ENCODE measurements around the gene GOLGA6A. TPM values are rescaled to one million over a fixed set of nuclear protein-coding genes. Genes with fewer than 3 reads are reported as not detected.

GOLGA6A gene
- total and polyA plus RNA-seq, 2 donors (not counting 1 experiment from before 2014, with no cell fraction given) = 0.31 to 1.0 TPM

- H3K4me2 ChIP-seq (replicated peaks; ENCODE audit: low read depth, low read length, poor library complexity, severe bottlenecking) = no peak overlapping the region
- TF ChIP-seq EZH2 (IDR thresholded peaks at IDR 0.05; ENCODE audit: borderline replicate concordance, insufficient read depth, low read depth, low read length, poor library complexity, severe bottlenecking) (no peak), CTCF (IDR thresholded peaks at IDR 0.05) (no peak)
- Mint-ChIP-seq H3K4me3 (no peak overlapping the region), H3K9me3 (ENCODE audit: insufficient read depth) (no peaks in the 10 kb centered on the region), H3K27ac (no peak overlapping the region), H3K27me3 (no peaks in the 10 kb centered on the region), H3K4me1 (peaks cover 7% of the 10 kb centered on the region)
- 92% methylated on average over 30 of the region's 31 CpGs for WGBS (ENCODE audit: insufficient coverage)
- H3K4me1 ChIP-seq (ENCODE audit: control insufficient read depth in 2 of 2, insufficient read depth in 2 of 2, low read length in 2 of 2) = peaks cover 4 to 6% of the 10 kb centered on the region in 2 donors
- no peak overlapping the region for H3K4me3 ChIP-seq (ENCODE audit: control extremely low read depth in 1 of 5, extremely low read depth in 1 of 5, insufficient read depth in 1 of 5, low read depth in 2 of 5, low read length in 4 of 5)
- H3K27ac ChIP-seq (ENCODE audit: low read length in 2 of 2) = no peak overlapping the region
- ChIA-PET POLR2A (no interaction called here), CTCF (interaction anchor here (1.4 to 4.0 kb wide), 2 partner anchors 10 to 71 kb away, joined by 4 to 14 read pairs; no protein-coding TSS in a partner anchor)
- DNase-seq (no peak), ATAC-seq (ENCODE audit: low read depth) (no peak)
- no peaks in the 10 kb centered on the region for H3K9me3 ChIP-seq (ENCODE audit: control extremely low read depth in 1 of 3, control insufficient read depth in 2 of 3, insufficient read depth in 1 of 3, low read length in 2 of 3)
- H4K20me1 ChIP-seq (ENCODE audit: control insufficient read depth, insufficient read depth, low read length, poor library complexity, severe bottlenecking) = no peaks in the 10 kb centered on the region
- no peak overlapping the region for H3K9ac ChIP-seq (ENCODE audit: low read length)
- H3K27me3 ChIP-seq (replicated peaks in 1 of 4; ENCODE audit: control extremely low read depth in 1 of 4, control insufficient read depth in 3 of 4, insufficient read depth in 4 of 4, low read length in 3 of 4) = no peaks in the 10 kb centered on the region
- peaks cover 0 to 25% of the 10 kb centered on the region in 2 experiments for H3K36me3 ChIP-seq (replicated peaks in 1 of 2; ENCODE audit: control extremely low read depth in 1 of 2, control insufficient read depth in 1 of 2, extremely low read depth in 1 of 2, insufficient read depth in 2 of 2, low read length in 1 of 2)
- H2AFZ ChIP-seq (ENCODE audit: insufficient read depth, low read depth, low read length, poor library complexity, severe bottlenecking) = no peak overlapping the region
- intact Hi-C loops (cut with micrococcal nuclease) = no loop called here
- no peaks in the 10 kb centered on the region for H3K79me2 ChIP-seq (ENCODE audit: control insufficient read depth, insufficient read depth, low read length)
Observed at GRCh38 chr15:74044267-74045110, 37.9 kb downstream of the GOLGA6A start.

All from B cell (primary cell).